PC-9 (cell line): ENCODE measurements around the gene TMEM258. TPM values are rescaled to one million over a fixed set of nuclear protein-coding genes. Genes with fewer than 3 reads are reported as not detected.

Source experiments
- BruUV-seq: library from RNA; stranded (reverse); fragments of 400-500 nt; replicated peaks from 2 replicates; lab custom pipeline; 2021; lab: Mats Ljungman, UMichigan
- CTCF ChIA-PET: fragments of 300-600 bp; sonication (Branson Sonifier 250); formaldehyde crosslinking; loops from one replicate; lab custom pipeline; 2022; ENCODE audit warnings: antibody characterized with exemption; lab: Charles Lee
- POLR2A ChIA-PET: fragments of 300-600 bp; sonication (Branson Sonifier 250); formaldehyde crosslinking; loops from one replicate; lab custom pipeline; 2022; ENCODE audit warnings: antibody characterized with exemption; ENCODE audit not compliant: unreplicated experiment; lab: Charles Lee
- DNase-seq, 2 experiments: peaks; one replicate each; pipeline versions ENCODE4 v3.0.0 to v3.0.0-alpha.2; 2015 to 2022; ENCODE audit warnings: mixed read lengths in 1 of 2
- H2AFZ ChIP-seq: fragments of 200-600 bp; sonication (generic); 2 replicates; pipeline ENCODE4 v1.8.1; 2017; ENCODE audit warnings: antibody characterized with exemption
- H3F3A ChIP-seq: fragments of 200-600 bp; sonication (generic); 2 replicates; pipeline ENCODE4 v1.8.1; 2017; ENCODE audit warnings: antibody characterized with exemption, mild to moderate bottlenecking, low read depth; ENCODE audit not compliant: insufficient read depth
- H3K27ac ChIP-seq: fragments of 200-600 bp; sonication (generic); 2 replicates; pipeline ENCODE4 v1.6.1; 2016; ENCODE audit warnings: mixed run types
- H3K27me3 ChIP-seq: fragments of 200-600 bp; sonication (generic); 2 replicates; pipeline ENCODE4 v1.6.1; 2016; ENCODE audit warnings: low read depth, mixed run types; ENCODE audit not compliant: insufficient read depth
- H3K36me3 ChIP-seq: fragments of 200-600 bp; sonication (generic); 2 replicates; pipeline ENCODE4 v1.6.1; 2016; ENCODE audit warnings: low read depth, mixed run types
- H3K4me1 ChIP-seq: fragments of 200-600 bp; sonication (generic); replicated peaks from 2 replicates; pipeline ENCODE4 v1.6.1; 2016; ENCODE audit warnings: mixed run types; ENCODE audit not compliant: insufficient read depth
- H3K4me2 ChIP-seq: fragments of 200-600 bp; sonication (generic); 2 replicates; pipeline ENCODE4 v1.6.1; 2017; ENCODE audit warnings: mixed run types
- H3K4me3 ChIP-seq: fragments of 200-600 bp; sonication (generic); 2 replicates; pipeline ENCODE4 v1.6.1; 2016; ENCODE audit warnings: mixed run types
- H3K79me2 ChIP-seq: fragments of 200-600 bp; sonication (generic); 2 replicates; pipeline ENCODE4 v1.6.1; 2017; ENCODE audit warnings: low read depth, mixed run types
- H3K9me2 ChIP-seq: fragments of 200-600 bp; sonication (generic); 2 replicates; pipeline ENCODE4 v1.8.1; 2017; ENCODE audit warnings: mild to moderate bottlenecking; ENCODE audit not compliant: insufficient read depth
- H3K9me3 ChIP-seq: fragments of 200-600 bp; sonication (generic); 2 replicates; pipeline ENCODE4 v1.8.1; 2016; ENCODE audit warnings: low read depth; ENCODE audit not compliant: insufficient read depth
- H4K20me1 ChIP-seq: fragments of 200-600 bp; sonication (generic); 2 replicates; pipeline ENCODE4 v1.8.1; 2017; ENCODE audit not compliant: insufficient read depth
- CTCF ChIP-seq: fragments of 200-600 bp; sonication (generic); conservative IDR thresholded peaks from 2 replicates; pipeline ENCODE4 v1.6.1; 2017; ENCODE audit warnings: mixed run types, antibody characterized with exemption, mild to moderate bottlenecking, moderate library complexity
- EZH2 ChIP-seq: fragments of 200-600 bp; sonication (generic); IDR thresholded peaks from 2 replicates; pipeline ENCODE4 v1.8.0; 2017; ENCODE audit warnings: antibody characterized with exemption, low read depth
- intact Hi-C: fragments of 100-400 bp; cut with micrococcal nuclease; formaldehyde crosslinking; loops from one replicate; pipeline ENCODE4 v1.10.0; 2022; ENCODE audit not compliant: unreplicated experiment
- total RNA-seq: library from RNA; stranded (reverse); gene quantifications from 2 replicates; pipeline ENCODE4 v1.2.3, GENCODE V29; 2021

Gene TMEM258
- total RNA-seq, 1 experiment from 2014 or later: 217 TPM

GRCh38 chr11:61832754-61833153 lies 40.4 kb upstream of the TMEM258 start:
- no peak overlapping the region for H3K4me3 ChIP-seq
- POLR2A ChIA-PET: interaction anchor here (0.6 kb wide), 1 partner anchor 18 kb away, joined by 6 read pairs; no protein-coding TSS in a partner anchor
- H3K36me3 ChIP-seq: no peaks in the 10 kb centered on the region
- H3K27ac ChIP-seq: no peak overlapping the region
- no peaks in the 10 kb centered on the region for H3K9me2 ChIP-seq
- no peaks in the 10 kb centered on the region for H3K27me3 ChIP-seq
- H3K9me3 ChIP-seq: no peaks in the 10 kb centered on the region
- no peaks in the 10 kb centered on the region for H3K79me2 ChIP-seq
- TF ChIP-seq EZH2 (no peak), CTCF (no peak)
- H3K4me2 ChIP-seq: no peak overlapping the region
- DNase-seq: no peak
- no peaks in the 10 kb centered on the region for H4K20me1 ChIP-seq
- CTCF ChIA-PET: no interaction called here
- no peaks in the 10 kb centered on the region for H3F3A ChIP-seq
- BruUV-seq: no TSS peak
- no peak overlapping the region for H2AFZ ChIP-seq
- 0 out of 2 replicates have a peak, but pooled peaks cover 5% of the 10 kb centered on the region for H3K4me1 ChIP-seq
- intact Hi-C loops: no loop called here

GRCh38 chr11:61832207-61832606 lies 39.8 kb upstream of the TMEM258 start:
- H4K20me1 ChIP-seq: no peaks in the 10 kb centered on the region
- no TSS peak for BruUV-seq
- no peaks in the 10 kb centered on the region for H3K27me3 ChIP-seq
- no peak overlapping the region for H3K4me3 ChIP-seq
- H2AFZ ChIP-seq: no peak overlapping the region
- POLR2A ChIA-PET: interaction anchor here (0.6 kb wide), 1 partner anchor 139 kb away, joined by 5 read pairs; no protein-coding TSS in a partner anchor
- H3K27ac ChIP-seq: no peak overlapping the region
- no peaks in the 10 kb centered on the region for H3K9me3 ChIP-seq
- no peak for TF ChIP-seq CTCF
- no peak for TF ChIP-seq EZH2
- intact Hi-C loops: no loop called here
- no peaks in the 10 kb centered on the region for H3K9me2 ChIP-seq
- H3K79me2 ChIP-seq: no peaks in the 10 kb centered on the region
- 0 out of 2 replicates have a peak, but pooled peaks cover 5% of the 10 kb centered on the region for H3K4me1 ChIP-seq
- no peak for DNase-seq
- CTCF ChIA-PET: no interaction called here
- no peaks in the 10 kb centered on the region for H3F3A ChIP-seq
- H3K36me3 ChIP-seq: no peaks in the 10 kb centered on the region
- H3K4me2 ChIP-seq: no peak overlapping the region

GRCh38 chr11:61830237-61831105 lies 38.1 kb upstream of the TMEM258 start:
- BruUV-seq: no TSS peak
- no peak for TF ChIP-seq EZH2
- TF ChIP-seq CTCF: no peak
- Histone ChIP-seq H3K79me2 (no peaks in the 10 kb centered on the region), H3K36me3 (no peaks in the 10 kb centered on the region), H3K4me1 (0 out of 2 replicates have a peak, but pooled peaks cover 5% of the 10 kb centered on the region), H4K20me1 (no peaks in the 10 kb centered on the region), H3K4me2 (no peak overlapping the region), H3K9me3 (no peaks in the 10 kb centered on the region), H3K9me2 (no peaks in the 10 kb centered on the region), H3K4me3 (no peak overlapping the region), H3K27ac (no peak overlapping the region), H2AFZ (no peak overlapping the region), H3F3A (no peaks in the 10 kb centered on the region), H3K27me3 (no peaks in the 10 kb centered on the region)
- POLR2A ChIA-PET: interaction anchor here (0.6 to 0.7 kb wide), 2 partner anchors 16 to 142 kb away, joined by 4 read pairs; no protein-coding TSS in a partner anchor
- CTCF ChIA-PET: interaction anchor here (1.4 kb wide), 1 partner anchor 16 kb away, joined by 3 read pairs; no protein-coding TSS in a partner anchor
- intact Hi-C loops: no loop called here
- DNase-seq: no peak
